SK-N-MC (cell line): ENCODE data around the gene RNASEH2A.

Source experiments
- EZH2 ChIP-seq: fragments of 200-600 bp; sonication (generic); IDR thresholded peaks from one replicate; pipeline ENCODE4 v1.6.1; 2017; ENCODE audit warnings: antibody characterized with exemption
- POLR2AphosphoS5 ChIP-seq: IDR thresholded peaks from 2 replicates; pipeline ENCODE4 v1.6.1; 2012; ENCODE audit warnings: mild to moderate bottlenecking, low read depth, low read length, borderline replicate concordance

- TF ChIP-seq EZH2 (no peak), POLR2AphosphoS5 (no peak)
Measured at GRCh38 chr19:12759686-12760085, 46.7 kb upstream of the RNASEH2A start.
